Heart right ventricle (tissue), 16 donors: ENCODE results near the gene REN. TPM values are rescaled to one million over a fixed set of nuclear protein-coding genes. Genes with fewer than 3 reads are reported as not detected.
A peak's percentile ranks its signal among the peaks of the same experiment; 100 is the strongest.

Source experiments
- ATAC-seq, 8 donors: fragments of 200-7000 bp; cut with Tn5 transposase; one replicate each; pipeline ENCODE4 v1.9.1; 2020; ENCODE audit warnings: mild to moderate bottlenecking in 8 of 8, moderate library complexity in 8 of 8, moderate number of reproducible peaks in 1 of 8
- DNase-seq, 2 donors: peaks; one replicate each; pipeline ENCODE4 v3.0.0-alpha.2; 2020
- H3K27ac ChIP-seq, 10 donors: fragments of 200-600 bp; sonication (generic) in 2 of 10; one replicate each; pipeline versions ENCODE4 v1.5.0 to v1.8.0; 2020 to 2022; ENCODE audit warnings: mild to moderate bottlenecking in 3 of 10
- H3K27me3 ChIP-seq, 7 donors: fragments of 200-600 bp; one replicate each; pipeline ENCODE4 v1.8.0; 2021 to 2022; ENCODE audit warnings: mild to moderate bottlenecking in 2 of 7
- H3K36me3 ChIP-seq, 9 donors: fragments of 200-600 bp; sonication (generic) in 1 of 9; one replicate each; pipeline versions ENCODE4 v1.5.0 to v1.8.0; 2020 to 2022; ENCODE audit warnings: mild to moderate bottlenecking in 2 of 9
- H3K4me1 ChIP-seq, 9 donors: fragments of 200-600 bp; sonication (generic) in 1 of 9; one replicate each; pipeline versions ENCODE4 v1.5.0 to v1.8.0; 2020 to 2022; ENCODE audit warnings: mild to moderate bottlenecking in 4 of 9
- H3K4me3 ChIP-seq, 10 donors: fragments of 200-600 bp; sonication (generic) in 2 of 10; one replicate each; pipeline versions ENCODE4 v1.5.0 to v1.8.0; 2020 to 2022; ENCODE audit warnings: mild to moderate bottlenecking in 7 of 10, moderate library complexity in 2 of 10
- H3K9me3 ChIP-seq, 11 donors: fragments of 200-600 bp in 10 of 11; sonication (generic) in 2 of 11; one replicate each; pipeline versions ENCODE4 v1.5.0 to v1.8.0; 2013 to 2022; ENCODE audit warnings: mild to moderate bottlenecking in 2 of 11, control low read depth in 1 of 11, moderate library complexity in 1 of 11
- WGBS, 2 donors: extraction: QIAGEN DNeasy Blood & Tissue Kit; methylation state at CpG; one replicate each; pipeline ENCODE4 v1.1.7; 2013; ENCODE audit warnings: inconsistent platforms in 1 of 2; 5-methylcytosine and 5-hydroxymethylcytosine counted together
- intact Hi-C, 10 donors: fragments of 100-400 bp; cut with DNase I; formaldehyde crosslinking; loops; one replicate each; pipeline versions ENCODE4 v1.11.1 to v1.14.2; 2022
- polyA plus RNA-seq, 2 donors: library from polyadenylated mRNA; stranded (reverse); fragments of 200-250 nt; gene quantifications; one replicate each; pipeline ENCODE4 v1.2.3, GENCODE V29; 2013
- total RNA-seq, 10 donors: library from RNA; stranded (reverse); fragmentation: NEBNext Ultra II Directional in 3 of 10; extraction: Animal tissue kit (Norgen Biotek cat#: 25700) in 3 of 10; gene quantifications; one replicate each; pipeline versions ENCODE4 v1.2.1 to v1.2.4, GENCODE V29; 2021 to 2023
- TF ChIP-seq, protein P1 (sequence below), 9 donors: fragments of 200-600 bp; sonication (generic) in 2 of 9; IDR thresholded peaks; one replicate each; pipeline versions ENCODE4 v1.5.0 to v1.8.0; 2021 to 2022; ENCODE audit warnings: antibody characterized with exemption in 9 of 9, mild to moderate bottlenecking in 5 of 9, moderate library complexity in 1 of 9
- donor health status: Arrhythmogenic right ventricular cardiomyopathy.
- donor health status: ischemic (EF 13 %, LVEDD 7.1; RV severe dilation, severe dysfunction).
- donor health status: healthy with polysubstance abuse.
- donor health status: DM: no; HTN: yes; CAD: no.
- donor health status: DM: no; HTN: no; CAD: no.
- donor health status: ischemic (EF 25% LVEDD 6.9; RV normal size, moderate dysfunction).
- donor health status: ischemic (EF 25% LVEDD 5.7; RV mildly dilated, moderate dysfunction).
- donor health status: healthy.
- donor health status: DM: yes; HTN: yes; CAD: no.
- donor health status: Ischemic cardiomyopathy.
- donor health status: ischemic (EF 35%, LVEDD 5.7; RV mildly dilated, moderate dysfunction).
- donor health status: nonischemic (EF 11% LVEDD 7.7; RV severe dilation, severe dysfunction).
- donor health status: DM: yes; HTN: yes; CAD: no.
- donor health status: PGD.
- donor health status: ischemic (EF 29% LVEDD 5.4; RV normal size, mild dysfunction).
- donor health status: nonischemic (EF 23%, LVEDD 6.1; RV moderate dilation, normal function).

Gene REN
- total and polyA plus RNA-seq, 12 donors = not detected

DNA sequence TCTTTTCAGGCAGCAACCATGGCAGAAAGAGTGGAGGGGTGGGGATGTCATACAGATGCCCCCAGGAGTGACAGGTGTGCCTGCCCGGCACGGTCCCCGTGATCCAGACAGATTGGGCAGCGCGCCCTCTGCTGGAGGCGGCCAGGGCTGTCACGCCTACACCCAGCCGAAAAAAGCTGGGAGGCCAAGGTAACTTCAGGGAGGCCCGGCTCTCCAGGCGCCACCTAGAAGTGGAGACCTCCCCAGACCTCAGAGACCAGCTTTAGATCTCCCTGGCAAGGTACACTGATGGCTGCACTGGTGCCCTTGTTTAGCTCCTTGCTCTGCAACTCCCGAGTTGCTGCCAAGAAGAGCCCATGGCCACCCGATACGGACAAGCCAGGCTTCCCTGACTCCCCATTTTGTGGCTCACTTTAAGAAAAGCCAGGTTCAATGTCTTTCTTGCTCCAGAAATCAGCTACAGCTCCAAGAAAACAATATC is 41.0 kb upstream of the REN start:
- peaks cover 0 to 32% (median 24%) of the 10 kb centered on the region in 7 donors for H3K27me3 ChIP-seq
- ATAC-seq (peak; percentile 69 to 94 (median 87)), DNase-seq (peak; percentile 53 to 75)
- TF ChIP-seq, protein P1, sequence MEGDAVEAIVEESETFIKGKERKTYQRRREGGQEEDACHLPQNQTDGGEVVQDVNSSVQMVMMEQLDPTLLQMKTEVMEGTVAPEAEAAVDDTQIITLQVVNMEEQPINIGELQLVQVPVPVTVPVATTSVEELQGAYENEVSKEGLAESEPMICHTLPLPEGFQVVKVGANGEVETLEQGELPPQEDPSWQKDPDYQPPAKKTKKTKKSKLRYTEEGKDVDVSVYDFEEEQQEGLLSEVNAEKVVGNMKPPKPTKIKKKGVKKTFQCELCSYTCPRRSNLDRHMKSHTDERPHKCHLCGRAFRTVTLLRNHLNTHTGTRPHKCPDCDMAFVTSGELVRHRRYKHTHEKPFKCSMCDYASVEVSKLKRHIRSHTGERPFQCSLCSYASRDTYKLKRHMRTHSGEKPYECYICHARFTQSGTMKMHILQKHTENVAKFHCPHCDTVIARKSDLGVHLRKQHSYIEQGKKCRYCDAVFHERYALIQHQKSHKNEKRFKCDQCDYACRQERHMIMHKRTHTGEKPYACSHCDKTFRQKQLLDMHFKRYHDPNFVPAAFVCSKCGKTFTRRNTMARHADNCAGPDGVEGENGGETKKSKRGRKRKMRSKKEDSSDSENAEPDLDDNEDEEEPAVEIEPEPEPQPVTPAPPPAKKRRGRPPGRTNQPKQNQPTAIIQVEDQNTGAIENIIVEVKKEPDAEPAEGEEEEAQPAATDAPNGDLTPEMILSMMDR (IDR thresholded peaks at IDR 0.05) = peak; percentile 63 to 93 (median 91)
- no peaks in the 10 kb centered on the region for H3K9me3 ChIP-seq
- H3K27ac ChIP-seq = no peak overlapping the region
- H3K4me1 ChIP-seq = no peaks in the 10 kb centered on the region
- intact Hi-C loops = loop anchor here in 9 of 10 donors (1.0 to 10.0 kb wide), 7 partner anchors 44 to 346 kb away; partner anchors contain the start of gene SNRPE (in 5 of the 9)
- 20% methylated on average over 13 of the region's 13 CpGs for WGBS, 2 donors
- H3K4me3 ChIP-seq = no peak overlapping the region
- H3K36me3 ChIP-seq = no peaks in the 10 kb centered on the region

DNA sequence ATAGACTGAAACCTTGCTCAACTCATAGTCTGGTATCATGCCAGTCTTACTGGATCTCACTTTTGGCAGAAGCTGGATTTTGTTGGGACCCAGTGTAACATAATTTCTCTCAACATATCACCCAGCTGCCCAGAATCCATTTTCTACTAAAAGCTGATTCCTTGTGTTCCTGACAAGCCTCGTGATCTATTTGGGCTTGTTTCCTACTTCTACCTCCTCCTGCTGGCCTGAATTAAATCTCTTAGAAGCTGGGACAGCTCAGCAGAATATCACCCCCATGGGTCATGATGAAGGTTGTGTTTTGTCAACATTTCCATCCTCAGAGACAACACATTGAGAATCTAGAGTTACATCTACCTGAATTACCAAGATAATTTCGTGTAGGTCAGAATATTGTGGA is 40.0 kb upstream of the REN start:
- Histone ChIP-seq H3K9me3 (no peaks in the 10 kb centered on the region), H3K4me3 (no peak overlapping the region), H3K27me3 (peaks cover 0 to 32% (median 26%) of the 10 kb centered on the region in 7 donors), H3K4me1 (no peaks in the 10 kb centered on the region), H3K27ac (no peak overlapping the region), H3K36me3 (no peaks in the 10 kb centered on the region)
- DNase-seq = no peak
- TF ChIP-seq, protein P1 (IDR thresholded peaks at IDR 0.05) = no peak
- 54 to 56% methylated on average over 2 of the region's 2 CpGs for WGBS, 2 donors
- no peak for ATAC-seq
- intact Hi-C loops = loop anchor here in 8 of 10 donors (2.0 to 10.0 kb wide), 5 partner anchors 43 to 345 kb away; partner anchors contain the start of gene SNRPE (in 3 of the 8)

DNA sequence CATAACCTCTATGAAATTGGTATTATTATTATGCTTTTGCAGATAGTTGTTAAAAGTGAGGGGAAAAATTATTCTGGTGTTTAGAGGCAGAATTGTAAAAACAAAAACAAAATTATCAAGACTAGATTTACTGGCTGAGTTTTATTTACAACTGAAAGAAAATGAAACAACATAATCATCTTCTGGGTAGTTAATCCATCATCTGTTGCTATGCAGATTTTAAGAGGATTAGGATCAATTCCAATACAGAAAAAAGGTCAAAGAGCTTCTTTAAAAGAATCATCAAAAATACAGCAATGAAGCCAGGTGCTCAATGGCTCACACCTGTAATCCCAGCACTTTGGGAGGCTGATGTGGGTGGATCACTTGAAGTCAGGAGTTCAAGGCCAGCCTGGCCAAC is 39.3 kb upstream of the REN start:
- no peak for DNase-seq
- TF ChIP-seq, protein P1 (IDR thresholded peaks at IDR 0.05) = no peak
- H3K9me3 ChIP-seq = no peaks in the 10 kb centered on the region

DNA sequence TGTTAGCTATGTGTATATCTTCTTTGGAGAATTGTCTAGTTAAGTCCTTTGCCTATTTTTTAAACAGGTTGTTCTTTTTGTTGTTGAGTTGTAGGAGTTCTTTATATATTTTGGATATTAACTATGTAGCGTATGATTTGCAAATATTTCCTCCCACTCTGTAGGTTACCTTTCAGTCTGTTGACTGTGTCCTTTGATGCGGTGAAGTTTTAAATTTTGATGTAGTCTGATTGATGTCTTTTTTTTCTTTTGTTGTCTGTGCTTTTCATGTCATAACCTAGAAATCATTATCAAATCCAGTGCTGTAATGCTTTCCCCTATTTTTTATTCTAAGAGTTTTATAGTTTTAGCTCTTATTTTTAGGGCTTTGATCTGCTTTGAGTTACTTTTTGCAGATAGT is 38.8 kb upstream of the REN start:
- TF ChIP-seq, protein P1 (IDR thresholded peaks at IDR 0.05) = no peak
- Histone ChIP-seq H3K27me3 (peaks cover 0 to 34% (median 26%) of the 10 kb centered on the region in 7 donors), H3K36me3 (no peaks in the 10 kb centered on the region), H3K27ac (no peak overlapping the region), H3K9me3 (no peaks in the 10 kb centered on the region), H3K4me3 (no peak overlapping the region), H3K4me1 (peaks cover 0 to under 1% (median 0%) of the 10 kb centered on the region in 9 donors)
- ATAC-seq (no peak), DNase-seq (no peak)
- intact Hi-C loops = loop anchor here in 5 of 10 donors (5.0 to 10.0 kb wide), 3 partner anchors 43 to 343 kb away; partner anchors contain the start of gene SNRPE (in 2 of the 5)
- 97 to 98% methylated on average over 2 of the region's 2 CpGs for WGBS, 2 donors

More for the DNA sequence above, 39.3 kb upstream of the REN start:
- H3K4me1 ChIP-seq = no peaks in the 10 kb centered on the region
- H3K36me3 ChIP-seq = no peaks in the 10 kb centered on the region
- no peak overlapping the region for H3K27ac ChIP-seq
- H3K4me3 ChIP-seq = no peak overlapping the region
- intact Hi-C loops = loop anchor here in 5 of 10 donors (5.0 to 10.0 kb wide), 3 partner anchors 43 to 343 kb away; partner anchors contain the start of gene SNRPE (in 2 of the 5)
- H3K27me3 ChIP-seq = peaks cover 0 to 34% (median 26%) of the 10 kb centered on the region in 7 donors
- ATAC-seq = no peak
